ENCODE data around the gene RGMA. TPM values are rescaled to one million over a fixed set of nuclear protein-coding genes. Genes with fewer than 3 reads are reported as not detected.

RGMA gene
- total RNA-seq, 1 donor from 2014 or later = 21.6 TPM

GRCh38 chr15:93124126-93124525, 35.1 kb upstream of the RGMA start:
- Histone ChIP-seq H3K9me3 (no peaks in the 10 kb centered on the region), H3K36me3 (no peaks in the 10 kb centered on the region), H3K27me3 (no peaks in the 10 kb centered on the region), H3K4me1 (no peaks in the 10 kb centered on the region), H3K27ac (no peak overlapping the region), H3K4me3 (no peak overlapping the region)
- intact Hi-C loops (cut with DNase I) = no loop called here
- no peak for TF ChIP-seq CTCF (IDR thresholded peaks at IDR 0.05)
- no peak for TF ChIP-seq POLR2A (IDR thresholded peaks at IDR 0.05)
- TF ChIP-seq POLR2AphosphoS5 (IDR thresholded peaks at IDR 0.05; ENCODE audit: insufficient read depth in 1 of 2, low read depth in 1 of 2) = no peak
- no peak for DNase-seq (ENCODE audit: extremely low spot score in 2 of 2)

- TF ChIP-seq POLR2A (IDR thresholded peaks at IDR 0.05) = no peak
- TF ChIP-seq CTCF (IDR thresholded peaks at IDR 0.05) = no peak
- TF ChIP-seq POLR2AphosphoS5 (IDR thresholded peaks at IDR 0.05; ENCODE audit: insufficient read depth in 1 of 2, low read depth in 1 of 2) = no peak
- no peak overlapping the region for H3K4me3 ChIP-seq
- H3K36me3 ChIP-seq = no peaks in the 10 kb centered on the region
- no peaks in the 10 kb centered on the region for H3K27me3 ChIP-seq
- no peaks in the 10 kb centered on the region for H3K9me3 ChIP-seq
- H3K4me1 ChIP-seq = no peaks in the 10 kb centered on the region
- H3K27ac ChIP-seq = no peak overlapping the region
- DNase-seq (ENCODE audit: extremely low spot score in 2 of 2) = no peak
- intact Hi-C loops (cut with DNase I) = no loop called here
These were observed 33.2 kb upstream of the RGMA start for GRCh38 chr15:93121973-93122910.

GRCh38 chr15:93121107-93121506, 32.1 kb upstream of the RGMA start:
- Histone ChIP-seq H3K36me3 (no peaks in the 10 kb centered on the region), H3K4me3 (no peak overlapping the region), H3K27me3 (no peaks in the 10 kb centered on the region), H3K27ac (no peak overlapping the region), H3K9me3 (no peaks in the 10 kb centered on the region), H3K4me1 (no peaks in the 10 kb centered on the region)
- no peak for DNase-seq (ENCODE audit: extremely low spot score in 2 of 2)
- intact Hi-C loops (cut with DNase I) = no loop called here
- TF ChIP-seq CTCF (IDR thresholded peaks at IDR 0.05) (no peak), POLR2A (IDR thresholded peaks at IDR 0.05) (no peak), POLR2AphosphoS5 (IDR thresholded peaks at IDR 0.05; ENCODE audit: insufficient read depth in 1 of 2, low read depth in 1 of 2) (no peak)

- H3K36me3 ChIP-seq = no peaks in the 10 kb centered on the region
- H3K4me1 ChIP-seq = no peaks in the 10 kb centered on the region
- TF ChIP-seq POLR2A (IDR thresholded peaks at IDR 0.05) (no peak), POLR2AphosphoS5 (IDR thresholded peaks at IDR 0.05; ENCODE audit: insufficient read depth in 1 of 2, low read depth in 1 of 2) (no peak), CTCF (IDR thresholded peaks at IDR 0.05) (no peak)
- H3K9me3 ChIP-seq = no peaks in the 10 kb centered on the region
- no peak for DNase-seq (ENCODE audit: extremely low spot score in 2 of 2)
- H3K4me3 ChIP-seq = no peak overlapping the region
- H3K27ac ChIP-seq = no peak overlapping the region
- intact Hi-C loops (cut with DNase I) = no loop called here
- H3K27me3 ChIP-seq = no peaks in the 10 kb centered on the region
These were observed 29.9 kb upstream of the RGMA start for GRCh38 chr15:93118904-93119303.

GRCh38 chr15:93111451-93111850, 22.4 kb upstream of the RGMA start:
- no peaks in the 10 kb centered on the region for H3K27me3 ChIP-seq
- intact Hi-C loops (cut with DNase I) = no loop called here
- no peaks in the 10 kb centered on the region for H3K9me3 ChIP-seq
- no peak for DNase-seq (ENCODE audit: extremely low spot score in 2 of 2)
- H3K4me1 ChIP-seq = no peaks in the 10 kb centered on the region
- H3K4me3 ChIP-seq = no peak overlapping the region
- no peak overlapping the region for H3K27ac ChIP-seq
- no peak for TF ChIP-seq POLR2AphosphoS5 (IDR thresholded peaks at IDR 0.05; ENCODE audit: insufficient read depth in 1 of 2, low read depth in 1 of 2)
- no peak for TF ChIP-seq CTCF (IDR thresholded peaks at IDR 0.05)
- TF ChIP-seq POLR2A (IDR thresholded peaks at IDR 0.05) = no peak
- H3K36me3 ChIP-seq = no peaks in the 10 kb centered on the region

All from vagina (tissue), 2 donors.